AG04450 (cell line): ENCODE measurements around the gene KCNK4. TPM values are rescaled to one million over a fixed set of nuclear protein-coding genes. Genes with fewer than 3 reads are reported as not detected.

Experiments used
- CTCF ChIA-PET: fragments of 300-600, 350-600 bp; formaldehyde crosslinking; extraction: SDS; loops from one replicate; lab custom pipeline; 2022; ENCODE audit warnings: antibody characterized with exemption, inconsistent platforms; lab: Charles Lee
- POLR2A ChIA-PET: fragments of 350-600 bp; formaldehyde crosslinking; extraction: SDS; loops from one replicate; lab custom pipeline; 2021; ENCODE audit warnings: antibody characterized with exemption, inconsistent platforms; lab: Yijun Ruan, JAX
- DNase-seq: peaks from one replicate; pipeline ENCODE4 v3.0.0-alpha.2; 2011; ENCODE audit warnings: low read depth, low spot score
- H3K27ac ChIP-seq: one replicate; pipeline ENCODE4 v1.5.1; 2012; ENCODE audit warnings: low read depth, low read length, control low read depth
- H3K27me3 ChIP-seq: one replicate; pipeline ENCODE4 v1.6.0; 2012; ENCODE audit warnings: low read length; ENCODE audit not compliant: control insufficient read depth, insufficient read depth
- H3K4me3 ChIP-seq: 2 replicates; pipeline ENCODE4 v1.5.1; 2011; ENCODE audit warnings: mild to moderate bottlenecking, low read depth, low read length, control low read depth
- H3K9me3 ChIP-seq: 2 replicates; pipeline ENCODE4 v1.5.1; 2012; ENCODE audit warnings: low read length; ENCODE audit not compliant: control insufficient read depth, insufficient read depth
- polyA plus RNA-seq: library from polyadenylated mRNA; depleted of rRNA; stranded (reverse); fragments of >200 nt; gene quantifications from 2 replicates; pipeline ENCODE4 v1.2.3, GENCODE V29; 2011
- TF ChIP-seq, protein P1 (sequence below): IDR thresholded peaks from 2 replicates; pipeline ENCODE4 v1.5.1; 2011; ENCODE audit warnings: low read depth, low read length, control low read depth, inconsistent platforms

KCNK4 gene
- polyA plus RNA-seq, 1 experiment = not detected

DNA sequence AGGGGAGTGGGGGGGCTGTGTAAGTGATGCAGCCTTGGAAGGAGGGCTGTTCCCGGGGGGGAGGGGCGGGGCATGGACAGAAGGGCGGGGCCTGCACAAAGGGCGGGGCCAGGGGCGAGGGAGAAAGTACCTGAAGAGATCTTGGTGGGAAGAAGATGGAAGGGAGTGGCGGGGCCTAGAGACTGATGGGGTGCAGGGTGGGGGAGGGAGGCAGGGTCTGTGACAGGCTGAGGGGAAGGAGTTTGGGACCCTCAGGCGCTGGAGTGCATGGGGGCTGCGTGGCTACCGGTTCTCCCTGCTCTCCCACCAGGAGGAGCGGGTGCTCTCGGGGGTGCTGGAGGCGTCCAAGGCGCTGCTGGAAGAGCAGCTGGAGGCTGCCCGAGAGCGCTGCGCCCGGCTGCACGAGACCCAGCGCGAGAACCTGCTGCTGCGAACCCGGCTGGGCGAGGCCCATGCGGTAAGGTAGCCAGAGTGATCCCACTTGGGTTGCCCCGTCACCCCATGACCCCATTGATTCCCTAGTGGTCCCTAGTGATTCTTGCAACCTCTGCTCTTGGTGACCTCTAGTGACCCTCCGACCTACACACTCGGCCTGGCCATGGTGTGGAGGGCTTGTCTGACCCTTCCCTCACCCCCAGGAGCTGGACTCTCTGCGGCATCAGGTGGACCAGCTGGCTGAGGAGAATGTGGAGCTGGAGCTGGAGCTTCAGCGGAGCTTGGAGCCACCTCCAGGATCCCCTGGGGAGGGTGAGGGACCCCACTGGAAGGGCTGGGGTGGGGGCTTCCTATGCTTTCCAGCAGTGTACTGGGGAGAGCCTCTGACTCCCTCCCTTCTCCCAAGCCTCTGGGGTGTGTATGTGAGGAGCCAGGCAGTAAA is 52.0 kb downstream of the KCNK4 start:
- ChIA-PET POLR2A (interaction anchor here (0.6 to 1.5 kb wide), 5 partner anchors 8 to 39 kb away, joined by 4 to 12 read pairs (median 5); partner anchors contain the start of genes PRDX5 and TRMT112), CTCF (interaction anchor here (0.9 to 4.9 kb wide), 6 partner anchors 11 to 47 kb away, joined by 3 to 86 read pairs (median 5); no protein-coding TSS in a partner anchor)
- peaks cover 4% of the 10 kb centered on the region; the same call in 1 of the 2 replicates for H3K9me3 ChIP-seq
- no peak for DNase-seq
- no peak overlapping the region for H3K27ac ChIP-seq
- TF ChIP-seq, protein P1, sequence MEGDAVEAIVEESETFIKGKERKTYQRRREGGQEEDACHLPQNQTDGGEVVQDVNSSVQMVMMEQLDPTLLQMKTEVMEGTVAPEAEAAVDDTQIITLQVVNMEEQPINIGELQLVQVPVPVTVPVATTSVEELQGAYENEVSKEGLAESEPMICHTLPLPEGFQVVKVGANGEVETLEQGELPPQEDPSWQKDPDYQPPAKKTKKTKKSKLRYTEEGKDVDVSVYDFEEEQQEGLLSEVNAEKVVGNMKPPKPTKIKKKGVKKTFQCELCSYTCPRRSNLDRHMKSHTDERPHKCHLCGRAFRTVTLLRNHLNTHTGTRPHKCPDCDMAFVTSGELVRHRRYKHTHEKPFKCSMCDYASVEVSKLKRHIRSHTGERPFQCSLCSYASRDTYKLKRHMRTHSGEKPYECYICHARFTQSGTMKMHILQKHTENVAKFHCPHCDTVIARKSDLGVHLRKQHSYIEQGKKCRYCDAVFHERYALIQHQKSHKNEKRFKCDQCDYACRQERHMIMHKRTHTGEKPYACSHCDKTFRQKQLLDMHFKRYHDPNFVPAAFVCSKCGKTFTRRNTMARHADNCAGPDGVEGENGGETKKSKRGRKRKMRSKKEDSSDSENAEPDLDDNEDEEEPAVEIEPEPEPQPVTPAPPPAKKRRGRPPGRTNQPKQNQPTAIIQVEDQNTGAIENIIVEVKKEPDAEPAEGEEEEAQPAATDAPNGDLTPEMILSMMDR = no peak
- H3K4me3 ChIP-seq = peak overlapping the region; percentile 21; the same call in 1 of the 2 replicates
- no peaks in the 10 kb centered on the region for H3K27me3 ChIP-seq

DNA sequence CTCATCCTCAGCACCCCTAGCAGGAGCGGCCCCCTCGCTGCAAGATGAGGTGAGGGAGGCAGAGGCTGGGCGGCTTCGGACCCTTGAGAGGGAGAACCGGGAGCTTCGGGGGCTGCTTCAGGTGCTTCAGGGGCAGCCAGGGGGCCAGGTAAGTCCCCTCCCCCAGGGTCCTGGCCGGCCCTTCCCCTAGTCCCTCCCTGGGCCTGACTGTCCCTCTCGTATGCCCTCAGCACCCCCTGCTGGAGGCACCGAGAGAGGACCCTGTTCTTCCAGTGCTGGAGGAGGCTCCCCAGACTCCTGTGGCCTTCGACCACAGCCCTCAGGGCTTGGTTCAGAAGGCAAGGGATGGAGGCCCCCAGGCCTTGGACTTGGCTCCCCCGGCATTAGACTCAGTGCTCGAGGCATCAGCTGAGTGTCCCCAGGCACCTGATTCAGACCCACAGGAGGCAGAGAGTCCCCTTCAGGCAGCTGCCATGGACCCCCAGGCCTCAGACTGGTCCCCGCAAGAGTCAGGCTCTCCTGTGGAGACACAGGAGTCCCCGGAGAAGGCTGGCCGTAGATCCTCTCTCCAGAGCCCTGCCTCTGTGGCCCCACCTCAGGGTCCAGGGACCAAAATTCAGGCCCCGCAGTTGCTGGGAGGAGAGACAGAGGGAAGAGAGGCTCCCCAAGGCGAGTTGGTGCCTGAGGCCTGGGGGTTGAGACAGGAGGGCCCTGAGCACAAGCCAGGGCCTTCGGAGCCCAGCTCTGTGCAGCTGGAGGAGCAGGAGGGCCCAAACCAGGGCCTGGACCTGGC is 52.9 kb downstream of the KCNK4 start:
- TF ChIP-seq, protein P1 = peak; percentile 25; the same call in 1 of the 2 replicates
- ChIA-PET CTCF (interaction anchor here (0.5 to 4.9 kb wide), 2 partner anchors 12 to 43 kb away, joined by 4 to 86 read pairs; no protein-coding TSS in a partner anchor), POLR2A (no interaction called here)
- H3K9me3 ChIP-seq = peaks cover 4% of the 10 kb centered on the region; the same call in 1 of the 2 replicates
- no peaks in the 10 kb centered on the region for H3K27me3 ChIP-seq
- DNase-seq = no peak
- H3K4me3 ChIP-seq = no peak overlapping the region
- H3K27ac ChIP-seq = no peak overlapping the region

DNA sequence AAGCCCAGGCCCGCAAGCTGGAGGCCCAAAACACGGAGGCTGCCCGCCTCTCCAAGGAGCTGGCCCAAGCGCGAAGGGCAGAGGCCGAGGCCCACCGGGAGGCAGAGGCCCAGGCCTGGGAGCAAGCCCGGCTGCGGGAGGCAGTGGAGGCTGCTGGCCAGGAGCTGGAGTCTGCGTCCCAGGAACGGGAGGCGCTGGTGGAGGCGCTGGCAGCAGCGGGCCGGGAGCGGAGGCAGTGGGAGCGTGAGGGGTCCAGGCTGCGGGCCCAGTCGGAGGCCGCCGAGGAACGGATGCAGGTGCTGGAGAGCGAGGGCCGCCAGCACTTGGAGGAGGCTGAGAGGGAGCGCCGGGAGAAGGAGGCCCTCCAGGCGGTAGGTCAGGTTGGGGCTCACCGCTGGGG is 53.7 kb downstream of the KCNK4 start:
- ChIA-PET CTCF (interaction anchor here (1.3 to 1.9 kb wide), 2 partner anchors 10 to 41 kb away, joined by 3 to 18 read pairs; no protein-coding TSS in a partner anchor), POLR2A (no interaction called here)
- no peaks in the 10 kb centered on the region for H3K27me3 ChIP-seq
- peaks cover 4% of the 10 kb centered on the region; the same call in 1 of the 2 replicates for H3K9me3 ChIP-seq
- TF ChIP-seq, protein P1 = no peak
- no peak overlapping the region for H3K27ac ChIP-seq
- no peak overlapping the region for H3K4me3 ChIP-seq
- DNase-seq = no peak

DNA sequence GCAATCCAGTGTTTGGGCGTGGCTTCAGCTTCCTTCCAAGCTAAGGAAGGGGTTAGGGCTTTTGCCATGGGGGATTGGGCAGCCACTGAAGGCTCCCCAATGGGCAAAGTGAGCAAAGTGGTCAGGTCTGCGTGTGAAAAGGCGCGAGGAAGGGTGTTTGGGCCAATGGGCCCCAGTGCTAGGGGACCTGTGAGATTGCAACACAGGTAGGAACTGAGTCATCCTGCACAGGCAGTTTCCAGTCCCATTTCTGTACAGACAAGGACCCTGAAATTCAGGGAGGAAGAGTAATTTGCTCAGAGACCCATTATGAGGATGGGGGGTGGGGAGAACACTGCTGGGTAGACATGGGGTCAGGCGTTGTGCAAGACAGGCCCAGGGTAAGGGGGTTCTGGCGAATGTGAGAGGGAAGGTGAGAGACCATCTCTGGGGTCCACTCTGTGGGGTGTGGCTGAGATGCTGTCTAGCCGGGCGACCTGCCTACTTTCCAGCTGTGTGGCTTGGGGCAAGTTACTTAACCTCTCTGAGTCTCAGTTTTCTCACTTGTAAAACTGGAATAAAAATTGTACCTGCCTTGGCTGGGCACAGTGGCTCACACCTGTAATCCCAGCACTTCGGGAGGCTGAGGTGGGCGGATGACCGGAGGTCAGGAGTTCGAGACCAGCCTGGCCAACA is 56.2 kb downstream of the KCNK4 start:
- H3K9me3 ChIP-seq = no peaks in the 10 kb centered on the region
- no peak overlapping the region for H3K4me3 ChIP-seq
- H3K27me3 ChIP-seq = no peaks in the 10 kb centered on the region
- CTCF ChIA-PET = interaction anchor here (1.6 kb wide), 1 partner anchor 46 kb away, joined by 5 read pairs; no protein-coding TSS in a partner anchor
- POLR2A ChIA-PET = no interaction called here
- TF ChIP-seq, protein P1 = no peak
- no peak for DNase-seq
- H3K27ac ChIP-seq = no peak overlapping the region
